OCI-LY3 (cell line): ENCODE data around the gene MOCS2.

Source experiments
- CTCF ChIP-seq: fragments of 200-600, 300-600 bp; sonication (generic); IDR thresholded peaks from 2 replicates; pipeline ENCODE4 v1.5.1; 2014; ENCODE audit warnings: antibody characterized with exemption, low read length, low read depth
- EZH2phosphoT487 ChIP-seq: fragments of 200-600 bp; shearing (Covaris generic); IDR thresholded peaks from 2 replicates; pipeline ENCODE4 v1.6.1; 2018; ENCODE audit warnings: antibody characterized with exemption, mixed run types, low read depth

GRCh38 chr5:53123702-53124101 lies 14.1 kb upstream of the MOCS2 start:
- peak; percentile 28 for TF ChIP-seq CTCF
- no peak for TF ChIP-seq EZH2phosphoT487
